ENCODE measurements around the gene ZCCHC14. TPM values are rescaled to one million over a fixed set of nuclear protein-coding genes. Genes with fewer than 3 reads are reported as not detected.

The ZCCHC14 gene
- total and polyA plus RNA-seq, 2 experiments from 2014 or later, result 4.3 to 14.5 TPM

DNA sequence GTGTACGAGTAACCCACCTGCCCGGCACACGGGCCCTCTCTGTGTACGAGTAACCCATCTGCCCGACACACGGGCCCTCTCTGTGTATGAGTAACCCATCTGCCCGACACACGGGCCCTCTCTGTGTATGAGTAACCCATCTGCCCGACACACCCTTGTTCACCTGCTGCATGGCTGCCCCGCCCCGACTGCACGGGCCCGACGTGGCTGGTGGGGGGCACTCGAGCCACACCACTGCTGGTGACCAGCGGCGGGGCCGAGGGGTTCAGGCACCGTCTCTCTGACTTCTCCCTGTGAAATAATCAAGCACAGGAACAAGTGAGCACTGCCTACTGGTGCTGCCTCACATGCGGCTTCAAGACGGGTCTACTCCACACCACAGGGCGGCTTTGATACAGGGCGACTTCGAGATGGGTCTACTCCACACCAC is 78.6 kb downstream of the ZCCHC14 start:
- no peak for TF ChIP-seq EZH2phosphoT487 (IDR thresholded peaks at IDR 0.05; ENCODE audit: low read depth, severe bottlenecking, unreplicated experiment)
- TF ChIP-seq, protein P1, sequence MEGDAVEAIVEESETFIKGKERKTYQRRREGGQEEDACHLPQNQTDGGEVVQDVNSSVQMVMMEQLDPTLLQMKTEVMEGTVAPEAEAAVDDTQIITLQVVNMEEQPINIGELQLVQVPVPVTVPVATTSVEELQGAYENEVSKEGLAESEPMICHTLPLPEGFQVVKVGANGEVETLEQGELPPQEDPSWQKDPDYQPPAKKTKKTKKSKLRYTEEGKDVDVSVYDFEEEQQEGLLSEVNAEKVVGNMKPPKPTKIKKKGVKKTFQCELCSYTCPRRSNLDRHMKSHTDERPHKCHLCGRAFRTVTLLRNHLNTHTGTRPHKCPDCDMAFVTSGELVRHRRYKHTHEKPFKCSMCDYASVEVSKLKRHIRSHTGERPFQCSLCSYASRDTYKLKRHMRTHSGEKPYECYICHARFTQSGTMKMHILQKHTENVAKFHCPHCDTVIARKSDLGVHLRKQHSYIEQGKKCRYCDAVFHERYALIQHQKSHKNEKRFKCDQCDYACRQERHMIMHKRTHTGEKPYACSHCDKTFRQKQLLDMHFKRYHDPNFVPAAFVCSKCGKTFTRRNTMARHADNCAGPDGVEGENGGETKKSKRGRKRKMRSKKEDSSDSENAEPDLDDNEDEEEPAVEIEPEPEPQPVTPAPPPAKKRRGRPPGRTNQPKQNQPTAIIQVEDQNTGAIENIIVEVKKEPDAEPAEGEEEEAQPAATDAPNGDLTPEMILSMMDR (IDR thresholded peaks at IDR 0.05; ENCODE audit: poor library complexity), result no peak
- no peak for TF ChIP-seq EZH2 (IDR thresholded peaks at IDR 0.05; ENCODE audit: borderline replicate concordance)
- DNase-seq (ENCODE audit: low spot score), result no peak
- 91% methylated on average over 23 of the region's 24 CpGs for WGBS (ENCODE audit: low lambda C conversion rate, missing lambda C conversion rate)

DNA sequence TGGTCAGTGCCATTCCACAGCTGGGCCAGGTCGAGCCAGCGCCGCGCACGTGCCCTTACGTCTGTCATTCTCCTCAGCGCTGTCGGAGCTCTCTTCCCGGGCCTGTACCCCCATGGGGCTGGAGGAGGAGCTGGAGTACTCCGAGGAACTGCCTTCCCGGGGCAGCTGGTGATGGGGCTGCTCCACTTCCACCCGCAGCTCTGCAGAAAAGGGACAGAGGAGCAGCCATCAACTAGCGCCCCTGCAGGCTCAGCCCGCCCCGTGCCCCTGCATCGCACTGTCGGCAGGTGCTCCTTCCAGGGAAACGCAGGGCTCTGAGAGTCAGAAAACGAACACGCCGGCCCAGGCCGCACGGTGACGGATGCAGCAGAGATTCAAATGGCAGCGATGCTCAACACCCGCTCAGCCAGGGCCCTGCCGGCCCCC is 79.8 kb downstream of the ZCCHC14 start:
- Histone ChIP-seq H3K27ac (no peak overlapping the region), H3K9me2 (replicated peaks; ENCODE audit: insufficient read depth) (no peaks in the 10 kb centered on the region), H3K36me3 (replicated peaks; ENCODE audit: insufficient read depth, low read depth) (no peaks in the 10 kb centered on the region), H4K20me1 (ENCODE audit: insufficient read depth, poor library complexity, severe bottlenecking) (no peaks in the 10 kb centered on the region), H2AFZ (no peak overlapping the region), H3K4me3 (no peak overlapping the region), H3K4me2 (no peak overlapping the region), H3K79me2 (no peaks in the 10 kb centered on the region), H3K4me1 (ENCODE audit: insufficient read depth) (peaks cover under 1% of the 10 kb centered on the region), H3K9me3 (ENCODE audit: low read depth) (no peaks in the 10 kb centered on the region), H3K27me3 (no peaks in the 10 kb centered on the region)
- WGBS (ENCODE audit: low lambda C conversion rate, missing lambda C conversion rate), result 98% methylated on average over 23 of the region's 27 CpGs
- DNase-seq (ENCODE audit: low spot score), result no peak
- no peak for TF ChIP-seq EZH2phosphoT487 (IDR thresholded peaks at IDR 0.05; ENCODE audit: low read depth, severe bottlenecking, unreplicated experiment)

More for the DNA sequence above, 78.6 kb downstream of the ZCCHC14 start:
- Histone ChIP-seq H3K9me2 (replicated peaks; ENCODE audit: insufficient read depth) (no peaks in the 10 kb centered on the region), H4K20me1 (ENCODE audit: insufficient read depth, poor library complexity, severe bottlenecking) (peaks cover 1% of the 10 kb centered on the region), H3K4me3 (no peak overlapping the region), H3K9me3 (ENCODE audit: low read depth) (no peaks in the 10 kb centered on the region), H2AFZ (no peak overlapping the region), H3K27me3 (no peaks in the 10 kb centered on the region), H3K4me1 (ENCODE audit: insufficient read depth) (peaks cover 6% of the 10 kb centered on the region), H3K4me2 (no peak overlapping the region), H3K79me2 (no peaks in the 10 kb centered on the region), H3K27ac (no peak overlapping the region), H3K36me3 (replicated peaks; ENCODE audit: insufficient read depth, low read depth) (no peaks in the 10 kb centered on the region)

DNA sequence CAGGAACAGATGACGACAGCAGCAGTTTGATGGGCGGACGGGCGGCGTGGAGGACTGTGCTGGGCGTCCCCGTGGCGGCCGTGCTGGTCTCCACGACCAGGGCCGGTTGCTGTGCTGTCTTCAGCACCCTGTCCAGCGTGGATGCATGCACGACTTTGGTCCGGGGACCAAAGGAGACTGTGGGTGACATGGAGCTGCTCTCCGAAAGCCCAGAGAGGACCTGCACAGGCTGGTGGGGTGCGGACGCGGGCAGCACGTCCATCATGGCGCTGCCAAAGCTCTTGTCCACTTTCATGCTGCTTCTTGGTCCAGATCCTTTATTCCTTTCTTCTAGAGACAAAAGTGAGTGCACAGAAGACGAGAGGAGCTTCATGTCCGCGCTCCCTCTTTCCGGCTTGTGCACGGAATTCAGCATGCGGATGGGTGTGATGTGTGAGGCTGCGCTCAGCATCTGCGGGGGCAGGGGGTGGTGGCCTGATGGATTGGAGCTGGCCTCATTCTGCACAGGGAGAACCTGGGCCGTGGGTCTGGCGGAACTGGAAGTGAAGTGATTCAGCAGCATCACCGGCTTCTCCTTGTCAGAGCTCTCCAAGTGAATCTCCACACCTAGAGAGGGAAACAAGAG is 80.3 kb downstream of the ZCCHC14 start:
- no peak for DNase-seq (ENCODE audit: low spot score)
- Histone ChIP-seq H3K9me3 (ENCODE audit: low read depth) (no peaks in the 10 kb centered on the region), H3K4me3 (no peak overlapping the region), H3K27me3 (no peaks in the 10 kb centered on the region), H2AFZ (no peak overlapping the region), H3K36me3 (replicated peaks; ENCODE audit: insufficient read depth, low read depth) (no peaks in the 10 kb centered on the region), H4K20me1 (ENCODE audit: insufficient read depth, poor library complexity, severe bottlenecking) (no peaks in the 10 kb centered on the region), H3K9me2 (replicated peaks; ENCODE audit: insufficient read depth) (no peaks in the 10 kb centered on the region), H3K79me2 (no peaks in the 10 kb centered on the region), H3K4me2 (no peak overlapping the region), H3K27ac (no peak overlapping the region), H3K4me1 (ENCODE audit: insufficient read depth) (no peaks in the 10 kb centered on the region)
- TF ChIP-seq EZH2phosphoT487 (IDR thresholded peaks at IDR 0.05; ENCODE audit: low read depth, severe bottlenecking, unreplicated experiment) (no peak), EZH2 (IDR thresholded peaks at IDR 0.05; ENCODE audit: borderline replicate concordance) (no peak)
- TF ChIP-seq, protein P1 (IDR thresholded peaks at IDR 0.05; ENCODE audit: poor library complexity), result no peak
- WGBS (ENCODE audit: low lambda C conversion rate, missing lambda C conversion rate), result 95% methylated on average over 31 of the region's 31 CpGs

DNA sequence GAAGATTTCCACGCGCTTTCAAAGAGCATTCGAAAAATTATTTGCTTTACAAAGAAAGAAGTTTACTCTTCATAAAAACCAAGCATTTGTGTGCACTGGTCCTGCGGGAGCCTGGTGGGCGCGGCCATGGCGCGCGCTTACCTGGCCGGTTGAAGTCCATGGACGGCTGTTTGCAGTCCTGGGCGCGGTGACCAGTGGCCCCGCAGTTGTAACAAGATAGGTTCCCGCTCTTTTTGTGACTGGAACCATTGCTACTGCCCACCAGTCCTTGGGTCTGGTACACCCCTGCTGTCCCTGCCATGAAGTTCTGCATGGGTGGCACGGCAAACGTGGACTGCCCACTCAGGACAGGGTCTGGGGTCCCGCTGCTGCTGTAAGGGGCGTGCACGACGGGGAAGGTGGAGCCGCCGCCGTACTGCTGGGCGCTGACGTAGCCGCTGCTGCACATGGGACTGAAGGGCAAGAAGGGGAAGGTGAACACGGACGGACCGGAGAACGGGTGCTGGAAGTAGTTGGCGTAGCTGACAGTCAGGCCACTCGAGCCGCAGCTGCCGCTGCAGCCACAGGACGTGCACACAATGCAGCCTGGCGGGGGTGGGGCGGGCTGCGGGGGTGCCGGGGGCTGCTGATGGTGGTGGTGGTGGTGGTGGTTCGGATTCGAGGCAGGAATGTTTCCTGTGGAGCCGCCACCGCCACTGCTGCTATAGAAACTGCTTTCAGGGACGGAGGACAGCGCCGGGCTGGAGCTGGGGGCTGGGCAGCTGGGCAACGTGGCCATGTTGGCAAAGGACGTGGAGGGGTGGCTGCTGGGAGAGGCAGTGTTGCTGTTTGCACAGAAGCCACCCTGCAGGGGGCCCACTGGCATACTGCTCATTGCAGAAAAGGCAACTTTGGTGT is 81.2 kb downstream of the ZCCHC14 start:
- no peak overlapping the region for H2AFZ ChIP-seq
- no peak for DNase-seq (ENCODE audit: low spot score)
- no peak overlapping the region for H3K27ac ChIP-seq
- no peaks in the 10 kb centered on the region for H4K20me1 ChIP-seq (ENCODE audit: insufficient read depth, poor library complexity, severe bottlenecking)
- WGBS (ENCODE audit: low lambda C conversion rate, missing lambda C conversion rate), result 91% methylated on average over 47 of the region's 49 CpGs
- H3K9me3 ChIP-seq (ENCODE audit: low read depth), result no peaks in the 10 kb centered on the region
- no peak overlapping the region for H3K4me2 ChIP-seq
- H3K4me1 ChIP-seq (ENCODE audit: insufficient read depth), result no peaks in the 10 kb centered on the region
- no peak overlapping the region for H3K4me3 ChIP-seq
- no peaks in the 10 kb centered on the region for H3K9me2 ChIP-seq (replicated peaks; ENCODE audit: insufficient read depth)
- no peaks in the 10 kb centered on the region for H3K27me3 ChIP-seq
- no peaks in the 10 kb centered on the region for H3K79me2 ChIP-seq
- no peaks in the 10 kb centered on the region for H3K36me3 ChIP-seq (replicated peaks; ENCODE audit: insufficient read depth, low read depth)
- TF ChIP-seq, protein P1 (IDR thresholded peaks at IDR 0.05; ENCODE audit: poor library complexity), result no peak
- no peak for TF ChIP-seq EZH2phosphoT487 (IDR thresholded peaks at IDR 0.05; ENCODE audit: low read depth, severe bottlenecking, unreplicated experiment)
- no peak for TF ChIP-seq EZH2 (IDR thresholded peaks at IDR 0.05; ENCODE audit: borderline replicate concordance)

All from hepatocyte (in vitro differentiated cells).